CD14-positive monocyte (primary cell): ENCODE results near the gene ABCA7. TPM values are rescaled to one million over a fixed set of nuclear protein-coding genes. Genes with fewer than 3 reads are reported as not detected.

Experiments used
- DNase-seq, 3 donors: peaks; one replicate each; pipeline ENCODE4 v3.0.0-alpha.2; 2011 to 2022
- H2AFZ ChIP-seq: 2 replicates; pipeline ENCODE4 v1.6.0; 2012; ENCODE audit warnings: mild to moderate bottlenecking, low read depth, low read length, inconsistent platforms; ENCODE audit not compliant: insufficient read depth, poor library complexity, severe bottlenecking
- H3K27ac ChIP-seq, 2 donors: 1 replicate in 1 of 2; 2 replicates in 1 of 2; pipeline ENCODE4 v1.5.1; 2012 to 2013; ENCODE audit warnings: low read length in 2 of 2, control low read depth in 1 of 2, inconsistent platforms in 1 of 2, low read depth in 1 of 2, mild to moderate bottlenecking in 1 of 2
- H3K27me3 ChIP-seq, 2 donors: one replicate each; pipeline versions ENCODE4 v1.6.0 to v1.6.1; 2011 to 2013; ENCODE audit warnings: low read length in 2 of 2; ENCODE audit not compliant: control insufficient read depth in 2 of 2, insufficient read depth in 2 of 2
- H3K36me3 ChIP-seq, 2 donors: replicated peaks in 1 of 2; 1 replicate in 1 of 2; 2 replicates in 1 of 2; pipeline versions ENCODE4 v1.5.1 to v1.6.1; 2012 to 2013; ENCODE audit warnings: low read length in 2 of 2, control low read depth in 1 of 2, inconsistent platforms in 1 of 2, mild to moderate bottlenecking in 1 of 2; ENCODE audit not compliant: insufficient read depth in 2 of 2, control insufficient read depth in 1 of 2
- H3K4me1 ChIP-seq, 2 donors: 1 replicate in 1 of 2; 2 replicates in 1 of 2; pipeline versions ENCODE4 v1.5.1 to v1.6.1; 2012 to 2013; ENCODE audit warnings: low read length in 2 of 2, control low read depth in 1 of 2, inconsistent platforms in 1 of 2, mild to moderate bottlenecking in 1 of 2, moderate library complexity in 1 of 2; ENCODE audit not compliant: insufficient read depth in 2 of 2, control insufficient read depth in 1 of 2
- H3K4me2 ChIP-seq: replicated peaks from 2 replicates; pipeline ENCODE3; 2012; ENCODE audit warnings: low read length, moderate library complexity, mild to moderate bottlenecking; ENCODE audit not compliant: poor library complexity, severe bottlenecking; ENCODE audit errors: extremely low read depth
- H3K4me3 ChIP-seq, 3 experiments: fragments of 200-600 bp in 1 of 3; sonication (generic) in 1 of 3; replicated peaks in 1 of 3; 1 replicate in 2 of 3; 2 replicates in 1 of 3; pipeline ENCODE4 v1.5.1; 2011 to 2013; ENCODE audit warnings: low read length in 3 of 3, mild to moderate bottlenecking in 3 of 3, control low read depth in 2 of 3, low read depth in 2 of 3, inconsistent platforms in 1 of 3, moderate library complexity in 1 of 3
- H3K79me2 ChIP-seq: 2 replicates; pipeline ENCODE4 v1.6.0; 2012; ENCODE audit warnings: mild to moderate bottlenecking, control low read depth, inconsistent platforms, low read length, moderate library complexity; ENCODE audit not compliant: insufficient read depth
- H3K9ac ChIP-seq: 2 replicates; pipeline ENCODE4 v1.6.0; 2017; ENCODE audit warnings: low read length, mild to moderate bottlenecking; ENCODE audit not compliant: insufficient read depth, poor library complexity, severe bottlenecking
- H3K9me3 ChIP-seq, 2 donors: replicated peaks in 1 of 2; 1 replicate in 1 of 2; 2 replicates in 1 of 2; pipeline versions ENCODE4 v1.5.1 to v1.6.1; 2012 to 2013; ENCODE audit warnings: low read length in 2 of 2, control low read depth in 1 of 2; ENCODE audit not compliant: control insufficient read depth in 1 of 2, insufficient read depth in 1 of 2
- H4K20me1 ChIP-seq: 2 replicates; pipeline ENCODE4 v1.6.0; 2012; ENCODE audit warnings: mild to moderate bottlenecking, low read length, control low read depth, moderate library complexity; ENCODE audit not compliant: insufficient read depth
- H3K27ac Mint-ChIP-seq, 7 donors: one replicate each; pipeline ENCODE4 v1.8.0; 2020; ENCODE audit warnings: mild to moderate bottlenecking in 7 of 7, mixed read lengths in 7 of 7, moderate library complexity in 6 of 7, inconsistent platforms in 2 of 7
- H3K27me3 Mint-ChIP-seq, 3 donors: one replicate each; pipeline ENCODE4 v1.8.0; 2021 to 2022; ENCODE audit warnings: low read depth in 3 of 3, mild to moderate bottlenecking in 3 of 3, mixed read lengths in 3 of 3, moderate library complexity in 3 of 3, inconsistent platforms in 1 of 3
- H3K36me3 Mint-ChIP-seq, 2 donors: one replicate each; pipeline ENCODE4 v1.8.0; 2020; ENCODE audit warnings: mixed read lengths in 2 of 2, inconsistent platforms in 1 of 2, mild to moderate bottlenecking in 1 of 2
- H3K4me1 Mint-ChIP-seq: one replicate; pipeline ENCODE4 v1.8.0; 2020; ENCODE audit warnings: mild to moderate bottlenecking, mixed read lengths
- H3K4me3 Mint-ChIP-seq, 2 donors: one replicate each; pipeline ENCODE4 v1.8.0; 2020; ENCODE audit warnings: mild to moderate bottlenecking in 2 of 2, mixed read lengths in 2 of 2, moderate library complexity in 1 of 2
- H3K9me3 Mint-ChIP-seq, 7 donors: one replicate each; pipeline ENCODE4 v1.8.0; 2020 to 2022; ENCODE audit warnings: mixed read lengths in 7 of 7, mild to moderate bottlenecking in 6 of 7, moderate library complexity in 6 of 7, inconsistent platforms in 2 of 7
- whole genome bisulfite sequencing: methylation state at CpG from one replicate; pipeline ENCODE4 v1.1.5; 2013; ENCODE audit warnings: missing lambda C conversion rate; ENCODE audit not compliant: insufficient coverage; 5-methylcytosine and 5-hydroxymethylcytosine counted together
- intact Hi-C, 2 donors: fragments of 100-400 bp; cut with micrococcal nuclease; formaldehyde crosslinking; loops; one replicate each; pipeline versions ENCODE4 v1.15.0 to v1.15.1; 2023
- polyA plus RNA-seq, 3 donors: library from polyadenylated mRNA; depleted of rRNA in 1 of 3; unstranded in 2 of 3; stranded (reverse) in 1 of 3; fragments of 300-500 nt in 2 of 3; fragments of >200 nt in 1 of 3; fragmentation: Illumina TruSeq in 2 of 3; gene quantifications; 1 replicate in 2 of 3; 2 replicates in 1 of 3; pipeline ENCODE4 v1.2.3, GENCODE V29; 2012 to 2021
- TF ChIP-seq, protein P1 (sequence below): fragments of 200-600 bp; IDR thresholded peaks from one replicate; pipeline ENCODE4 v1.8.0; 2022; ENCODE audit warnings: antibody characterized with exemption, mild to moderate bottlenecking

The ABCA7 gene
- polyA plus RNA-seq, 3 donors: 1.7 to 104 (median 7.8) TPM

DNA sequence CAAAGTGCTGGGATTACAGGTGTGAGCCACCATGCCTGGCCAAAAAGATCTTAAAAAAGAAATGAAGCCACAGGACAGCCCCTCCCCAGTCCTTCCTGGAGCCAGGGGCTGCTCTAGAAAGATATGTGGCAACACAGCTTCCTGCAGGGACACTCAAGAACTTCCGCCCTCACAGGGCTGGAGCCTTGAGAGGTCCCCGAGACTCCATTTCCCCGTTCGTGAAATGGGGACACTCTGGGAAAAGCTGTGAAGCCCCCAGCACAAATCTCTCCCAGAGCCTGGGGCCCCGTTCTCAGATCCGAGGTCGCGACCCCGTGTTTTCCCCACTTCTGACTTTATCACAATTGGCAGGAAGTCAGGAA, 61.4 kb downstream of the ABCA7 start:
- intact Hi-C loops: loop anchor here (5.0 to 10.0 kb wide), 5 partner anchors 34 to 174 kb away; partner anchors contain the start of genes ARHGAP45 (in 2 of the 2), ARID3A (in 1 of the 2), ATP5F1D (in 1 of the 2) and CIRBP (in 1 of the 2)
- Histone ChIP-seq H3K4me3 (peak overlapping the region; percentile 13 to 62 (median 38)), H2AFZ (no peak overlapping the region), H3K36me3 (peaks cover 5 to 6% of the 10 kb centered on the region in 2 donors), H3K4me1 (peaks cover 78 to 83% of the 10 kb centered on the region in 2 donors), H4K20me1 (peaks cover 17% of the 10 kb centered on the region), H3K9me3 (peaks cover 0 to 12% of the 10 kb centered on the region in 2 donors), H3K79me2 (peaks cover 27% of the 10 kb centered on the region), H3K4me2 (peak overlapping the region; percentile 68), H3K27me3 (no peaks in the 10 kb centered on the region), H3K9ac (peak overlapping the region; percentile 78), H3K27ac (peak overlapping the region; percentile 95 to 99)
- peaks cover 60% of the 10 kb centered on the region for H3K4me1 Mint-ChIP-seq
- peak; percentile 66 to 91 (median 85) for DNase-seq
- peak overlapping the region; percentile 96 to 99 (median 98) for H3K27ac Mint-ChIP-seq
- 0% methylated on average over 5 of the region's 9 CpGs for WGBS
- TF ChIP-seq, protein P1, sequence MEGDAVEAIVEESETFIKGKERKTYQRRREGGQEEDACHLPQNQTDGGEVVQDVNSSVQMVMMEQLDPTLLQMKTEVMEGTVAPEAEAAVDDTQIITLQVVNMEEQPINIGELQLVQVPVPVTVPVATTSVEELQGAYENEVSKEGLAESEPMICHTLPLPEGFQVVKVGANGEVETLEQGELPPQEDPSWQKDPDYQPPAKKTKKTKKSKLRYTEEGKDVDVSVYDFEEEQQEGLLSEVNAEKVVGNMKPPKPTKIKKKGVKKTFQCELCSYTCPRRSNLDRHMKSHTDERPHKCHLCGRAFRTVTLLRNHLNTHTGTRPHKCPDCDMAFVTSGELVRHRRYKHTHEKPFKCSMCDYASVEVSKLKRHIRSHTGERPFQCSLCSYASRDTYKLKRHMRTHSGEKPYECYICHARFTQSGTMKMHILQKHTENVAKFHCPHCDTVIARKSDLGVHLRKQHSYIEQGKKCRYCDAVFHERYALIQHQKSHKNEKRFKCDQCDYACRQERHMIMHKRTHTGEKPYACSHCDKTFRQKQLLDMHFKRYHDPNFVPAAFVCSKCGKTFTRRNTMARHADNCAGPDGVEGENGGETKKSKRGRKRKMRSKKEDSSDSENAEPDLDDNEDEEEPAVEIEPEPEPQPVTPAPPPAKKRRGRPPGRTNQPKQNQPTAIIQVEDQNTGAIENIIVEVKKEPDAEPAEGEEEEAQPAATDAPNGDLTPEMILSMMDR: no peak
- peaks cover 0 to 3% (median 0%) of the 10 kb centered on the region in 3 donors for H3K27me3 Mint-ChIP-seq
- H3K36me3 Mint-ChIP-seq: peaks cover 2 to 9% of the 10 kb centered on the region in 2 donors
- H3K9me3 Mint-ChIP-seq: peaks cover 7 to 15% (median 13%) of the 10 kb centered on the region in 7 donors
- peak overlapping the region; percentile 66 to 75 for H3K4me3 Mint-ChIP-seq

DNA sequence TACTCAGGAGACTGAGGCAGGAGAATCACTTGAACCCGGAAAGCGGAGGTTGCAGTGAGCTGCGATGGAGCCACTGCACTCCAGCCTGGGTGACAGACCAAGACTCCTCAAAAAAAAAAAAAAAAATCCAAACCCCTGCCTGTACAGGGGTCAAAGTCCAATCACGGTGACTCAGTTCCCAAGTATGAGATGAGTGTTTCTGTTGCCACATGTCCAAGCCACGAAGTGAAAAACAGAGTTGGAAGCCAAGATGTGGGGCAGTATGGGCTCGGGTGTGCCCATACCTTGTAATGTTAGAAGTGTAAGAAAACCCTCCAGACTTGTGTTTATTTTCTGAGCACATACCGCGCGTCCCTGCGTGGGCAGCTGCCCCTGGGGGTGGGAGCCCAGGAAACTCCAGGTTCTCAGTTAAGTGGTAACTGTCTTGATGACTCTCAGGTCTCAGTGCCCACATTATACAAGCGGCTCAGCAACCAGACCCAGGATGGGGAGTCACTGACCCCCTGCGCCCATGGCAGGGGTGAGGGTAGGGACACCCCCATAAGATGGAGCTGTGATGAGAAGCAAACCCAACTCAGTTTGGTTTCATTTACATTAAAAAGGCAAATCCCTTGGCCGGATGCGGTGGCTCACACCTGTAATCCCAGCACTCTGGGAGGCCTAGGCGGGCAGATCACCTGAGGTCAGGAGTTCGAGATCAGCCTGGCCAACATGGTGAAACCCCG, 62.7 kb downstream of the ABCA7 start:
- H3K4me3 Mint-ChIP-seq: peak overlapping the region in 1 of 2 donors; percentile 59
- H3K9me3 ChIP-seq: peaks cover 0 to 12% of the 10 kb centered on the region in 2 donors
- H3K4me1 Mint-ChIP-seq: peaks cover 62% of the 10 kb centered on the region
- peaks cover 83 to 89% of the 10 kb centered on the region in 2 donors for H3K4me1 ChIP-seq
- TF ChIP-seq, protein P1: no peak
- H3K36me3 Mint-ChIP-seq: peaks cover 5 to 17% of the 10 kb centered on the region in 2 donors
- peak overlapping the region; percentile 68 for H3K4me2 ChIP-seq
- WGBS: 63% methylated on average over 12 of the region's 17 CpGs
- peaks cover 17 to 18% of the 10 kb centered on the region in 2 donors for H3K36me3 ChIP-seq
- peaks cover 29% of the 10 kb centered on the region for H4K20me1 ChIP-seq
- H3K27ac Mint-ChIP-seq: peak overlapping the region; percentile 96 to 99 (median 98)
- H2AFZ ChIP-seq: no peak overlapping the region
- peaks cover 27% of the 10 kb centered on the region for H3K79me2 ChIP-seq
- H3K27me3 ChIP-seq: no peaks in the 10 kb centered on the region
- peak overlapping the region in 1 of 3 experiments; percentile 62 for H3K4me3 ChIP-seq
- intact Hi-C loops: loop anchor here (2.0 to 10.0 kb wide), 6 partner anchors 16 to 175 kb away; partner anchors contain the start of genes ARHGAP45 (in 2 of the 2), ARID3A (in 1 of the 2), ATP5F1D (in 1 of the 2) and CIRBP (in 1 of the 2)
- H3K27me3 Mint-ChIP-seq: peaks cover 0 to 3% (median 0%) of the 10 kb centered on the region in 3 donors
- H3K27ac ChIP-seq: peak overlapping the region; percentile 95 to 99
- peak overlapping the region; percentile 78 for H3K9ac ChIP-seq
- H3K9me3 Mint-ChIP-seq: peaks cover 7 to 15% (median 13%) of the 10 kb centered on the region in 7 donors
- peak; percentile 76 to 91 (median 89) for DNase-seq
